Measurements from ENCODE around the gene NNMT. TPM values are rescaled to one million over a fixed set of nuclear protein-coding genes. Genes with fewer than 3 reads are reported as not detected.

NNMT gene
- total RNA-seq, 5 donors from 2014 or later (not counting 1 experiment from before 2014, with no cell fraction given) = 0.41 TPM; not detected in 4

DNA sequence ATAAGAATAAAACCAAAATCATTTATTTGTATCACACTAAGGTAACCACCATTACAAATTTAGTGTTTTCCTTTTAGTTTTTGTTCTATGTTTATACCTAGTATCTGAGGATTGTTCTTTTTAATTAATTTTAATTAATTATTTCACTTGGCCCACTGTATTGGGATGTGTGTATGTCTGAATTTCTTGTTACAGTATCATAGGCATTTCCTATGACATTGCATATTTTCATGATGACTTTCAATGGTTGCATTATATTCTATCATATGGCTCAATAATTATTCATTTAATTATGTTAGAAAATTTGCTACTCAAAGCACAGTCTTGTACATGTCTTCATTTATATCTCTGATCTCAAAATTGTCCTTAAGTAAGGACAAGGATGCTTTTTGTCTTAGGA lies 63.1 kb downstream of the NNMT start:
- Histone ChIP-seq H3K4me3 (ENCODE audit: control insufficient read depth in 1 of 2, extremely low read depth in 1 of 2, low read length in 1 of 2) (no peak overlapping the region), H3K4me1 (ENCODE audit: control insufficient read depth in 1 of 2, extremely low read depth in 1 of 2, insufficient read depth in 2 of 2, low read length in 2 of 2) (no peaks in the 10 kb centered on the region), H3K27ac (ENCODE audit: low read length) (no peak overlapping the region), H3K9me3 (no peaks in the 10 kb centered on the region), H3K27me3 (replicated peaks in 1 of 2; ENCODE audit: control insufficient read depth in 2 of 2, extremely low read depth in 1 of 2, insufficient read depth in 2 of 2, low read length in 1 of 2) (no peaks in the 10 kb centered on the region), H3K36me3 (ENCODE audit: control insufficient read depth in 2 of 2, extremely low read depth in 1 of 2, insufficient read depth in 1 of 2, low read length in 1 of 2) (no peaks in the 10 kb centered on the region)
- Mint-ChIP-seq H3K4me3 (no peak overlapping the region), H3K9me3 (no peaks in the 10 kb centered on the region), H3K27ac (no peak overlapping the region), H3K36me3 (no peaks in the 10 kb centered on the region), H3K4me1 (no peaks in the 10 kb centered on the region), H3K27me3 (peaks cover 5 to 27% of the 10 kb centered on the region in 2 donors)
- ATAC-seq (replicated peaks in 1 of 4) (no peak), DNase-seq (no peak)
- ChIA-PET POLR2A (no interaction called here), CTCF (interaction anchor here in 1 of 2 donors (0.6 kb wide), 1 partner anchor 62 kb away, joined by 3 read pairs; no protein-coding TSS in a partner anchor)

DNA sequence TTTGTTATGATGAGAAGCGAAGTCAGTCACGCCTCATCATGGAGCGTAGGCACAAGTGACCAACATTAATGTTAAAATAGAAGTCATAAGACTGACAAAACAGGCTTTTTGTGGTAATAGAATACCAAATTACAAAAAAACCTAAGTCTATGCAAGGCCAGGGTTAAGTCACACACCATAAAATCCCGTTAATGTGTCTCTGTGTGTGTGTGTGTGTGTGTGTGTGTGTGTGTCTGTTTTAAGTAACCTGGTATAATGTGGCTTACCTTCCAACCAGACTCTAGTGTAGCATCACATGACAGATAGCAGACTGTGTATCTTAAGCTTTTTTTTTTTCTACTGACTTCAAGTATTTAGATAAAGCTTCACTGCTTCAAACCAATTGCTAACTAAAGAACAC lies 66.1 kb downstream of the NNMT start:
- H3K27me3 Mint-ChIP-seq = peaks cover 14 to 38% of the 10 kb centered on the region in 2 donors
- no peak overlapping the region for H3K4me3 Mint-ChIP-seq
- H3K27ac Mint-ChIP-seq = no peak overlapping the region
- no peaks in the 10 kb centered on the region for H3K36me3 ChIP-seq (ENCODE audit: control insufficient read depth in 2 of 2, extremely low read depth in 1 of 2, insufficient read depth in 1 of 2, low read length in 1 of 2)
- H3K27ac ChIP-seq (ENCODE audit: low read length) = no peak overlapping the region
- DNase-seq (no peak), ATAC-seq (replicated peaks in 1 of 4) (no peak)
- no peaks in the 10 kb centered on the region for H3K4me1 Mint-ChIP-seq
- H3K9me3 ChIP-seq = no peaks in the 10 kb centered on the region
- H3K9me3 Mint-ChIP-seq = no peaks in the 10 kb centered on the region
- no peaks in the 10 kb centered on the region for H3K36me3 Mint-ChIP-seq
- no peak overlapping the region for H3K4me3 ChIP-seq (ENCODE audit: control insufficient read depth in 1 of 2, extremely low read depth in 1 of 2, low read length in 1 of 2)
- H3K4me1 ChIP-seq (ENCODE audit: control insufficient read depth in 1 of 2, extremely low read depth in 1 of 2, insufficient read depth in 2 of 2, low read length in 2 of 2) = no peaks in the 10 kb centered on the region
- CTCF ChIA-PET = interaction anchor here in 1 of 2 donors (1.0 kb wide), 1 partner anchor 38 kb away, joined by 3 read pairs; the partner anchor contains the start of genes C11orf71 and RBM7
- no CpG with 5 or more reads among the region's 4 CpGs for WGBS (ENCODE audit: insufficient coverage)
- POLR2A ChIA-PET = no interaction called here
- H3K27me3 ChIP-seq (replicated peaks in 1 of 2; ENCODE audit: control insufficient read depth in 2 of 2, extremely low read depth in 1 of 2, insufficient read depth in 2 of 2, low read length in 1 of 2) = peaks cover 0 to 8% of the 10 kb centered on the region in 2 experiments

DNA sequence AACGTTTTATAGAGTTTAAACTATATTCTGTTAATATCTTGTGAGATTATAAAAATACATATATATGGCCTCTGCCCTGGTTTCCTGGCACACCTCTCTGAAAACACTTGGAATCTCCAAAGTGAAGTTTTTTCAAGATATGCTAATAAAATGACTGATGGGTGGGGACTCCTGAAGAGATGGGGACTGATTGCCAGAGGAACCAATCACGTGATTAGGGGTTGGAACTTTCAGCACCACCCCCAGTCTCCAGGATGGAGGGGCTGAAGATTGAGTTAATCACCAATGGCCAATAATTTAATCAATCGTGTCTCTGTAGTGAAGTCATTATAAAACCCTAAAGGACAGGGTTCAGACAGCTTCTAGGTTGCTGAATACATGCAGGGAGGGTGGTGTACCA lies 66.8 kb downstream of the NNMT start:
- Histone ChIP-seq H3K4me3 (ENCODE audit: control insufficient read depth in 1 of 2, extremely low read depth in 1 of 2, low read length in 1 of 2) (no peak overlapping the region), H3K9me3 (no peaks in the 10 kb centered on the region), H3K27ac (ENCODE audit: low read length) (no peak overlapping the region), H3K27me3 (replicated peaks in 1 of 2; ENCODE audit: control insufficient read depth in 2 of 2, extremely low read depth in 1 of 2, insufficient read depth in 2 of 2, low read length in 1 of 2) (peaks cover 0 to 8% of the 10 kb centered on the region in 2 experiments), H3K4me1 (ENCODE audit: control insufficient read depth in 1 of 2, extremely low read depth in 1 of 2, insufficient read depth in 2 of 2, low read length in 2 of 2) (no peaks in the 10 kb centered on the region), H3K36me3 (ENCODE audit: control insufficient read depth in 2 of 2, extremely low read depth in 1 of 2, insufficient read depth in 1 of 2, low read length in 1 of 2) (no peaks in the 10 kb centered on the region)
- Mint-ChIP-seq H3K27ac (no peak overlapping the region), H3K4me3 (no peak overlapping the region), H3K36me3 (no peaks in the 10 kb centered on the region), H3K9me3 (no peaks in the 10 kb centered on the region), H3K27me3 (peaks cover 14 to 33% of the 10 kb centered on the region in 2 donors), H3K4me1 (no peaks in the 10 kb centered on the region)
- ChIA-PET CTCF (interaction anchor here (0.5 to 1.0 kb wide), 2 partner anchors 37 to 106 kb away, joined by 3 to 5 read pairs; partner anchors contain the start of genes C11orf71 (in 1 of the 2) and RBM7 (in 1 of the 2)), POLR2A (no interaction called here)
- ATAC-seq (replicated peaks in 1 of 4) (no peak), DNase-seq (no peak)
- WGBS (ENCODE audit: insufficient coverage) = no CpG with 5 or more reads among the region's 3 CpGs

Other genes with a start within 250 kb of the NNMT start
- gene ZBTB16, start 236.7 kb upstream of the NNMT start, total RNA-seq = 10 to 100 TPM in 3 of 5 donors, 1 to 10 TPM in 2; 8.3 to 20.5 (median 12.4) TPM
- gene C11orf71, start 104.1 kb downstream of the NNMT start, total RNA-seq = 10 to 100 TPM in 4 of 5 donors, 1 to 10 TPM in 1; 8.2 to 15.2 (median 12.1) TPM
- 10 to 100 TPM; 21.1 to 70.0 (median 24.5) TPM for gene RBM7, start 104.3 kb downstream of the NNMT start, total RNA-seq
- gene REXO2, start 143.1 kb downstream of the NNMT start, total RNA-seq = 10 to 100 TPM; 30.1 to 73.9 (median 63.6) TPM

All from T-cell (primary cell).